ENCODE results near the gene ALPP.

ALPP gene

DNA sequence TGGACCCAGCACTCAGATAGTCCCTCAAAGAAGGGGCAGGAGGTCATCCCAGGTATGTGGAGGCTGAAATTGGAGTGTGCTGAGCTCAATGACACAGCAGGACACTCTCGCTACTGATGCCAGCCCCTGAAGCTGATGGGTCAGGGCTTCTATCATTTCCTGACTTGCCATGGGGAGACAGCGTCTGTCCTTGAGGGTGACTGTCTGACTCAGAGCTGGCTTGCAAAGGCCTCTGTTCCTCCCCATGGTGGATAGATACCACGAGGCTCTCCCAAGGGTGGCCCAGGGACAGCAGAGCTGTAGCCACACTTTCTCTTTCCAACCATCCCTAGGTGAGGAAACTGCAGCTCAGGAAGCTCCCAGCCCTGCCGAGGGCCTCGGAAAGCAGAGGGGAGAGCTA lies 38.9 kb downstream of the ALPP start:
- no peaks in the 10 kb centered on the region for H3K9me3 ChIP-seq (ENCODE audit: insufficient read depth, low read length)
- H3K27me3 ChIP-seq (ENCODE audit: insufficient read depth, insufficient read length) = peaks cover 31% of the 10 kb centered on the region
- DNase-seq (ENCODE audit: low read depth, low spot score) = no peak
- H3K36me3 ChIP-seq (ENCODE audit: insufficient read depth, insufficient read length, low read length) = peaks cover 12% of the 10 kb centered on the region
- peaks cover 32% of the 10 kb centered on the region for H3K4me1 ChIP-seq (ENCODE audit: insufficient read depth, insufficient read length)
- no peak overlapping the region for H3K9ac ChIP-seq (ENCODE audit: insufficient read length, low read depth)
- no peak overlapping the region for H3K4me3 ChIP-seq (ENCODE audit: insufficient read length, low read depth)
- TF ChIP-seq ZNF274 (IDR thresholded peaks at IDR 0.05; ENCODE audit: low read depth, low read length) (no peak), SUZ12 (IDR thresholded peaks at IDR 0.05; ENCODE audit: extremely low read depth, insufficient read depth, insufficient read length) (no peak), YY1 (IDR thresholded peaks at IDR 0.05; ENCODE audit: insufficient read depth, insufficient read length) (no peak)

DNA sequence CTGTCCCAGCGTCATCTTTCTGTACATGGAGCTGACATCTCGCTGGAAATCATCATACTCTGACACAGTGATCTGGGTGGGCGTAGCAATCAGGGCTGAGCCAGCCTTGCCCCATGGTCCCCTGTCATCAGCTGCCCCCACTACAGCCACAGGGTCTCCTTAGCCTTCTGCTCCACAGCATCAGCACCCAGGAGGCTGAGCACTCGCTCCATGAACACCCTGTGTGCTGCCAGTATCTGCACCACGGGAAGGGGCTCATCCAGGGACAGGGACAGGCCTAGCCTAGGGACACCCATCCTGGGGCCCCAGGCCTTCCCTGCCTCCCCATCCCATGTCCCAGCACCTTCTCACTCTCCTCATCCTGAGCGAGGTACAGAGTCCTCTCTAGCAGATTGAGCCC lies 39.5 kb downstream of the ALPP start:
- H3K4me1 ChIP-seq (ENCODE audit: insufficient read depth, insufficient read length) = peaks cover 34% of the 10 kb centered on the region

GRCh38 chr2:232418466-232419244 lies 40.1 kb downstream of the ALPP start:
- Histone ChIP-seq H3K4me1 (ENCODE audit: insufficient read depth, insufficient read length) (peaks cover 34% of the 10 kb centered on the region), H3K36me3 (ENCODE audit: insufficient read depth, insufficient read length, low read length) (peaks cover 12% of the 10 kb centered on the region), H3K9me3 (ENCODE audit: insufficient read depth, low read length) (no peaks in the 10 kb centered on the region), H3K9ac (ENCODE audit: insufficient read length, low read depth) (peak overlapping the region; percentile 99), H3K27me3 (ENCODE audit: insufficient read depth, insufficient read length) (peaks cover 31% of the 10 kb centered on the region), H3K4me3 (ENCODE audit: insufficient read length, low read depth) (peak overlapping the region; percentile 93)
- TF ChIP-seq YY1 (IDR thresholded peaks at IDR 0.05; ENCODE audit: insufficient read depth, insufficient read length) (no peak), ZNF274 (IDR thresholded peaks at IDR 0.05; ENCODE audit: low read depth, low read length) (no peak), SUZ12 (IDR thresholded peaks at IDR 0.05; ENCODE audit: extremely low read depth, insufficient read depth, insufficient read length) (no peak)
- DNase-seq (ENCODE audit: low read depth, low spot score) = no peak

More for the DNA sequence above, 39.5 kb downstream of the ALPP start:
- H3K27me3 ChIP-seq (ENCODE audit: insufficient read depth, insufficient read length) = peaks cover 31% of the 10 kb centered on the region
- DNase-seq (ENCODE audit: low read depth, low spot score) = no peak
- H3K9me3 ChIP-seq (ENCODE audit: insufficient read depth, low read length) = no peaks in the 10 kb centered on the region
- H3K36me3 ChIP-seq (ENCODE audit: insufficient read depth, insufficient read length, low read length) = peaks cover 12% of the 10 kb centered on the region
- H3K4me3 ChIP-seq (ENCODE audit: insufficient read length, low read depth) = peak overlapping the region; percentile 93
- H3K9ac ChIP-seq (ENCODE audit: insufficient read length, low read depth) = peak overlapping the region; percentile 6
- TF ChIP-seq YY1 (IDR thresholded peaks at IDR 0.05; ENCODE audit: insufficient read depth, insufficient read length) (no peak), SUZ12 (IDR thresholded peaks at IDR 0.05; ENCODE audit: extremely low read depth, insufficient read depth, insufficient read length) (no peak)

DNA sequence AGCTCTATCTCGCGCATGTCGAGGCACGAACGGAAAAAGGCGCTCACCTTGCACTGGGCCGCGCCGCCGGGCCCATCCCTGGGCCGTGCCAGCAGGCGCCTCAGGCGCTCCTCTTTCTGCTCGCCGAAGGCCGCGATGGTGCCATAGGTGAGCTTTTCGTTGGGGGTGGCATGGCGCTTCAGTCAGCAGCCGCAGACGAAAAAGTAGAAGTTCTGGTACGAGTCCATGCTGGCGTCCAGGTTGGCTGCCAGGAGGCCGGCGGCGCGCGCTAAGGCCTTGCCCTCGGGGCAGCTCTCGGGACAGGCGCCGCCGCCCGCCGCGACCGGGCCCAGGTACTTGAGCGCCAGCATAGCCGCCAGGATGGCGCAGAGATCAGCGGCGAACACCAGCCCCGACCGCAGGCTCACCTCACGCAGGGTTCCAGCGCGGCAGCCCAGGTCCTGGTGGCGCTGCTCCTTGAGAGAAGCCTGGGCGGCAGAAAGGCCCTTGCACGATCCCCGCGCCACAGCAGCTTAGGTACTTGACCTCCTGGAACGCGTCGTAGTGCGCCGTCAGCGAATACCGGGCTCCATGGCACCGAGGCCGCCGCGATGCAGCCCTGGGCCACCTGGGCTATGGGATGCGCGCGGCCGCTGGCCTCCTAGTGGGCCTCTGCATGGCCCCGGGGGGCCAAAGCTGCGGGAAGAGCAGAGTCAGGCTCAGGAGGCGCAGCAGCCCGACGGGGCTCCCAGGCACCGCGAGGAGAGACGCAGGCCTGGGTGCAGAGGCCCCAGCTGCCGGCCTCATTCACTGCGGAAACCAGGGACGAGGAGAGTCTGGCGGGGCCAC lies 40.9 kb downstream of the ALPP start:
- peaks cover 34% of the 10 kb centered on the region for H3K4me1 ChIP-seq (ENCODE audit: insufficient read depth, insufficient read length)
- peaks cover 12% of the 10 kb centered on the region for H3K36me3 ChIP-seq (ENCODE audit: insufficient read depth, insufficient read length, low read length)
- peak overlapping the region; percentile 99 for H3K9ac ChIP-seq (ENCODE audit: insufficient read length, low read depth)
- no peak for DNase-seq (ENCODE audit: low read depth, low spot score)
- peaks cover 31% of the 10 kb centered on the region for H3K27me3 ChIP-seq (ENCODE audit: insufficient read depth, insufficient read length)
- TF ChIP-seq SUZ12 (IDR thresholded peaks at IDR 0.05; ENCODE audit: extremely low read depth, insufficient read depth, insufficient read length) = no peak
- TF ChIP-seq ZNF274 (IDR thresholded peaks at IDR 0.05; ENCODE audit: low read depth, low read length) = no peak
- TF ChIP-seq YY1 (IDR thresholded peaks at IDR 0.05; ENCODE audit: insufficient read depth, insufficient read length) = no peak
- H3K4me3 ChIP-seq (ENCODE audit: insufficient read length, low read depth) = peak overlapping the region; percentile 93
- no peaks in the 10 kb centered on the region for H3K9me3 ChIP-seq (ENCODE audit: insufficient read depth, low read length)

- TF ChIP-seq YY1 (IDR thresholded peaks at IDR 0.05; ENCODE audit: insufficient read depth, insufficient read length) (no peak), SUZ12 (IDR thresholded peaks at IDR 0.05; ENCODE audit: extremely low read depth, insufficient read depth, insufficient read length) (no peak), ZNF274 (IDR thresholded peaks at IDR 0.05; ENCODE audit: low read depth, low read length) (no peak)
- Histone ChIP-seq H3K4me1 (ENCODE audit: insufficient read depth, insufficient read length) (peaks cover 34% of the 10 kb centered on the region), H3K36me3 (ENCODE audit: insufficient read depth, insufficient read length, low read length) (peaks cover 12% of the 10 kb centered on the region), H3K27me3 (ENCODE audit: insufficient read depth, insufficient read length) (peaks cover 31% of the 10 kb centered on the region), H3K4me3 (ENCODE audit: insufficient read length, low read depth) (peak overlapping the region; percentile 93), H3K9ac (ENCODE audit: insufficient read length, low read depth) (peak overlapping the region; percentile 99), H3K9me3 (ENCODE audit: insufficient read depth, low read length) (no peaks in the 10 kb centered on the region)
- DNase-seq (ENCODE audit: low read depth, low spot score) = no peak
These were observed 41.5 kb downstream of the ALPP start for GRCh38 chr2:232420073-232420454.

GRCh38 chr2:232420463-232421188 lies 42.1 kb downstream of the ALPP start:
- DNase-seq (ENCODE audit: low read depth, low spot score) = no peak
- peaks cover 12% of the 10 kb centered on the region for H3K36me3 ChIP-seq (ENCODE audit: insufficient read depth, insufficient read length, low read length)
- TF ChIP-seq YY1 (IDR thresholded peaks at IDR 0.05; ENCODE audit: insufficient read depth, insufficient read length) = no peak
- TF ChIP-seq ZNF274 (IDR thresholded peaks at IDR 0.05; ENCODE audit: low read depth, low read length) = no peak
- no peak for TF ChIP-seq SUZ12 (IDR thresholded peaks at IDR 0.05; ENCODE audit: extremely low read depth, insufficient read depth, insufficient read length)
- H3K27me3 ChIP-seq (ENCODE audit: insufficient read depth, insufficient read length) = peaks cover 31% of the 10 kb centered on the region
- peaks cover 32% of the 10 kb centered on the region for H3K4me1 ChIP-seq (ENCODE audit: insufficient read depth, insufficient read length)
- H3K9me3 ChIP-seq (ENCODE audit: insufficient read depth, low read length) = no peaks in the 10 kb centered on the region
- H3K9ac ChIP-seq (ENCODE audit: insufficient read length, low read depth) = peak overlapping the region; percentile 99
- peak overlapping the region; percentile 93 for H3K4me3 ChIP-seq (ENCODE audit: insufficient read length, low read depth)

Measured in NT2/D1 (cell line).